IPS DF 4.7 (cell line): ENCODE data around the gene HNRNPH1.

Experiments used
- DNase-seq: peaks from one replicate; pipeline ENCODE4 v3.0.0-alpha.2; 2013; ENCODE audit warnings: low spot score; ENCODE audit errors: extremely low read depth

Gene HNRNPH1

GRCh38 chr5:179606071-179606909, 17.2 kb downstream of the HNRNPH1 start:
- no peak for DNase-seq

GRCh38 chr5:179605026-179605833, 18.2 kb downstream of the HNRNPH1 start:
- no peak for DNase-seq

DNA sequence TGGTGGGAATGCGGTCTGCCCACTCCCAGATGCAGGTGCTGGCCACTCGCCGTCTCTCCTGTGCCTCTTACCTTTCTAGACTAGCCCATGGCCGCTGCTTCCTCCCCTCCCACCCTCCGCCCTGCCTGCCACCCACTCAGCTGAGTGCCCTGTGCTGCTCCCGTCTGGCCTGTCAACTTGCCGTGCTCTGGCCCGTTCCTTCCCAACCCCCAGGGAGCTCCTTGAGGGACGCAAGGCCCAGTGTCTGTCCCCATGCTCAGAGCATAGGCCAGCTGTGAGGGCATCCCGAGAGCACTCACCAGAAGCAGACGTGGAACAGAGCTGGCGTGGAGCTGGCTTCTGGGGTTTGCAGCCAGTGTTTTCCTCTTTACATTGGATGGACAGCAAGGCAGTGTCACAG, 20.2 kb downstream of the HNRNPH1 start:
- no peak for DNase-seq

DNA sequence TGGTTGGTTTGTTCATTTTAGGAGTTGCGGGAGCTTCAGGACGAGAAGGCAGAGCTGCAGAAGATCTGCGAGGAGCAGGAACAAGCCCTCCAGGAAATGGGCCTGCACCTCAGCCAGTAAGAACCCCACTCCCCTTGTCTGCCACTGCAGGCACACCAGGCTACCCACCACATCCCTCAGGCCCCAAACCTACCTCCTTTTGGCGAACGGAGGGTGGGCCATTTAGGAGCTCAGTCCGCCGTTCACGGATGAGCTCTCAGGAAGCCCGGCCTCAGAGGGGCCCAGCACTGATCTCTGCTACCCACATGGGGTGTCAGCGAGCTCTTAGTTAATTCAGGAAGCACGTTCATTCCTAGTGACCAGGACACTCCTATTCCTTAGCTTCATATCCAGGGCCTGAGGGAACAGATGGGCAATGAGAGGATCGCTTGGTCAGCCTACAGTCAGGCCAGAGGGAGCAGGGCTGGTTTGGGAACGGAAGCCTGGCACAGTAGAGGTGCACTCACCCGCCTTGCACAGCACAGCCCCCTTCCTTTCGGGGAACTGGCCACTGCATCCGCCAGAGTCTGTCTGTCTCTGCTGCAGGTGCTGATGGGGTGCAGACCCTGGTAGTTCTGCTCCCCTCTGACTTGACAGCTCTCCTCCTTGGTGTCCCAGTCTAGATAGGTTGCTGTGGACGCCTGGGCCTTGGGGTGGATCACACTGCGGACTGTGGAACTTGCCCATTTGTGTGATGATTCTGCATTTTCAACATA, 21.4 kb downstream of the HNRNPH1 start:
- DNase-seq = no peak

DNA sequence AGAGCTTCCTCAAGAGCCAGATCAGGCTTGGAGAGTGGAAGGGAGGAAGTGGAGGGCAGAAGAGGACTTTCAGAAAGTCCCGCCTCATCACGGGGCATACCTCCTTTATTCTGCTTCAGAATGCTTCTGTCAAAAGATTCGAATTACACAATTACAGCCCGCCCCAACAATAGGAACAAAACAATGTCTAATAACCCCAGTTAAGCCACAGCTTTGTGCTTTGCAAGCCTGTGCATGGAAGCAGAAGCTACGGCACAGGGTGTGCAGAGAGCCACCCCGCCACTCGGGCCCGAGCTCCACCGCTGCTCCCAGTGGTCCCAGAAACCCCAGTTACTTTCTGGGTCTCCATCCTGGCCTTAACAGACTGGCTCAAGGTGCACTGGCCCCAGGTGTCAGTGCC, 23.5 kb downstream of the HNRNPH1 start:
- no peak for DNase-seq

GRCh38 chr5:179599566-179599965, 23.9 kb downstream of the HNRNPH1 start:
- no peak for DNase-seq

GRCh38 chr5:179599100-179599499, 24.4 kb downstream of the HNRNPH1 start:
- no peak for DNase-seq

DNA sequence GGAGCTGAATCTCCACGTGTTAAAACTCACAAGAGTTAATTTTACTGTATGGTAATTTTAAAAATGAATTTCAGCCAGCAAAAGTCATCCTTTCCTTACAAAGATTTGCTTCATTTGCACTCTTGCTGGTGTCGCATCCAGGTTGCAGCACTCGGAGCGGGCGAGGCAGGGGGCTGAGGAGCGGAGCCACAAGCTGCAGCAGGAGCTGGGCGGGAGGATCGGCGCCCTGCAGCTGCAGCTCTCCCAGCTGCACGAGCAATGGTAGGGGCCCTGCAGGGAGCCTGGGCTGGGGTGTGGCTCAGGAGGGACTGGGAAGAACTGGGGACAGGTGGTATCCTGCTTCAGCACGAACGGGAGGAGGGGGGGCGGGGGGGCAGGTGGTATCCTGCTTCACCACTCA, 27.1 kb downstream of the HNRNPH1 start:
- DNase-seq = no peak

DNA sequence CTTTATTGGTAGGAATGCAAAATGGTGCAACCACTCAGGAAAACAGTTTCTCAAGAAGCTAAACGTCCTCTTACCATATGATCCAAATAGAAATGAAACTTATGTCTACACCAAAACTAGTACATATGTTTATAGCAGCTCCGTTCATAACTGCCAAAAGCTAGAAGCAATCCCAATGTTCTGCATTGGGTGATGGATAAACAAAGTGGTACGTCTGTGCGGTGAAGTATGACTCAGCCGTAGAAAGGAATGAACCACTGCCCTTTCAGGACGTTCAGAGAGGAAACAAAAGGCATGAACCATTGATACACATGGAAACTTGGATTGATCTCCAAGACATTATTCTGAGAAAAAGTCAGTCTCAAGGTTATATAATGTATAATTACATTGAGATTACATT, 27.6 kb downstream of the HNRNPH1 start:
- no peak for DNase-seq

DNA sequence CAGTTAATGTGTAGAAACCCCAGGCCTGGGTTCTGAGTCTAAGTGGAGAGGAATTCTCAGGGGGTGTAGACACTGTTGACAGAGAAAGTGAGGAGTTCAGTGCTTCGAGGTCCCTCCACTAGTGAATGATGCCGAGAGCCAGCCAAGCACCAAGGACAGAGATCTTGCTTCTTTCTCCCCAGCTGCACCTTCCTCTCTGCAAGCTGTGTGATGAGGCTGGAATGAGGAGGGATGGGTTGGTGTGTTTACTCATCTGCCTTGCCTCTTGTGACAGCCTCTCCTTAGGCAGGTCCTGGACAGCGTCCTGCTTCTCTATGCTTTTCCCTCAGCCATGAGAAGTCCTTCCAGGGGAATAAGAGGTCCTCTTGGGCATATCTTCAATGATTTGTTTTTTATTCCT, 35.3 kb downstream of the HNRNPH1 start:
- DNase-seq = no peak

- no peak for DNase-seq
Observed at GRCh38 chr5:179585941-179586401, 37.5 kb downstream of the HNRNPH1 start.

DNA sequence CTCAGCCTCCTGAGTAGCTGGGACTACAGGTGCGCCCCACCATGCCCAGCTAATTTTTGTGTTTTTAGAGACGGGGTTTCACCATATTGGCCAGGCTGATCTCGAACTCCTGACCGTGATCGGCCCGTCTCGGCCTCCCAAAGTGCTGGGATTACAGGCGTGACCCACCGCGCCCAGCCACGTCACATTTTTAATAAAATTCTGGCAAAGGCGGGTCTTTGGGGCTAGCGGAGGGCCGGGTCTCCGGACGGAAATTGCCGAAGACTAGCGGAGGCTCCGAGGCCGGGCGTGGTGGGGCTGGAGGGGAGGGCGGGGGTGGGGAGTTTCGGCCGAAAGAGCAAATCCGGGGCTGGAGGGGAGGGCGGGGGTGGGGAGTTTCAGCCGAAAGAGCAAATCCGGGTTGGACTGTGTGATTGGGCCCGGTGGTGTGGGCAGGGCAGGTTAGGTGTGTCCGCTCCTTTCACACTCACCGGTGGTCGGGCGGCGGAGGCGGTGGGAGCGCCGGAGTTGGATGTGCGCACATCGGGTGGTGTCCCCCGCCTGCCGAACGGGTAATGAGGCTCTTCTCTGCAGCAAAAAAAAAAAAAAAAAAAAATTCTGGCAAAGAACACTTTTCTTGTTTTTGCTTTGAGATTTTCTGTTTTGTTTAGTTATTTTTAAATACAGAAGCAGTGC, 46.0 kb downstream of the HNRNPH1 start:
- no peak for DNase-seq

DNA sequence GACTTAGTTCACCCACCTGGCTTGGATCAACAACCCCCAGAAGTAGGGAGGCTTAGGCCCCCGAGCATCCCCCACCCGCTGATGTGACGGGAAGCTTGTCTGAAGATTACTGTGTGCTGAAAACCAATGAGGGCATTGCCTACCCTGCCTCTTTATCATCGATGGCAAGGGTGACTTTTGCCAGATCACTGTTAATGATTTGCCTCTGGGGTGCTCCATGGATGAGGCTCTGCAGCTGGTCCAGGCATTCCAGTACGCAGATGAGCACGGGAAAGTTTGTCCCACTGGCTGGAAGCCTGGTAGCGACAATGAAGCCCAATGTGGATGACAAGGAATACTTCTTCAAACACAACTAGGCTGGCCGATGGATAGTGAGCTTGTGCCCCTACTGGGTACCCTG, 51.1 kb downstream of the HNRNPH1 start:
- no peak for DNase-seq

- DNase-seq = no peak
Observed at GRCh38 chr5:179568721-179569120, 54.8 kb downstream of the HNRNPH1 start.

GRCh38 chr5:179564526-179564925, 58.9 kb downstream of the HNRNPH1 start:
- DNase-seq = no peak
